IMR-90 (cell line): ENCODE measurements around the gene P2RY2. TPM values are rescaled to one million over a fixed set of nuclear protein-coding genes. Genes with fewer than 3 reads are reported as not detected.
A peak's percentile ranks its signal among the peaks of the same experiment; 100 is the strongest.

ENCODE experiments used
- ATAC-seq: fragments of 200-7000 bp; cut with Tn5 transposase; 2 replicates; pipeline ENCODE4 v1.9.1; 2020; ENCODE audit warnings: low read depth, mild to moderate bottlenecking, moderate library complexity
- BruUV-seq: library from RNA; stranded (reverse); fragments of 400-500 nt; replicated peaks from 2 replicates; lab custom pipeline; 2021; lab: Mats Ljungman, UMichigan
- CTCF ChIA-PET: fragments of 300-600 bp; formaldehyde crosslinking; extraction: SDS; loops from one replicate; lab custom pipeline; 2021; ENCODE audit warnings: antibody characterized with exemption; lab: Yijun Ruan, JAX
- POLR2A ChIA-PET: fragments of 300-600 bp; sonication (Branson Sonifier 250); formaldehyde crosslinking; loops from one replicate; lab custom pipeline; 2022; ENCODE audit warnings: antibody characterized with exemption; ENCODE audit not compliant: unreplicated experiment; lab: Charles Lee
- DNase-seq: peaks from one replicate; pipeline ENCODE4 v3.0.0; 2013
- H2AFZ ChIP-seq: replicated peaks from 2 replicates; pipeline ENCODE3; 2013; ENCODE audit warnings: low read length, mild to moderate bottlenecking; ENCODE audit not compliant: poor library complexity
- H2AK5ac ChIP-seq: 2 replicates; pipeline ENCODE4 v1.6.1; 2013; ENCODE audit warnings: low read depth, low read length, inconsistent platforms
- H2AK9ac ChIP-seq: replicated peaks from 2 replicates; pipeline ENCODE3; 2013; ENCODE audit warnings: mild to moderate bottlenecking, low read depth, low read length, moderate library complexity; ENCODE audit not compliant: poor library complexity
- H2BK120ac ChIP-seq: 2 replicates; pipeline ENCODE4 v1.6.1; 2013; ENCODE audit warnings: low read depth, low read length, inconsistent platforms
- H2BK15ac ChIP-seq: 3 replicates; pipeline ENCODE4 v1.6.1; 2013; ENCODE audit warnings: low read depth, low read length, inconsistent platforms
- H2BK20ac ChIP-seq: 2 replicates; pipeline ENCODE4 v1.6.1; 2013; ENCODE audit warnings: low read depth, mild to moderate bottlenecking, inconsistent platforms, low read length, moderate library complexity
- H2BK5ac ChIP-seq: 2 replicates; pipeline ENCODE4 v1.6.1; 2013; ENCODE audit warnings: mild to moderate bottlenecking, low read depth, low read length, inconsistent platforms; ENCODE audit not compliant: poor library complexity, severe bottlenecking
- H3K14ac ChIP-seq: replicated peaks from 2 replicates; pipeline ENCODE4 v1.6.1; 2013; ENCODE audit warnings: low read depth, low read length, inconsistent platforms
- H3K18ac ChIP-seq: 2 replicates; pipeline ENCODE4 v1.6.1; 2013; ENCODE audit warnings: low read depth, low read length, control low read depth
- H3K23ac ChIP-seq: 2 replicates; pipeline ENCODE4 v1.6.1; 2013; ENCODE audit warnings: low read depth, low read length, inconsistent platforms
- H3K27ac ChIP-seq: 2 replicates; pipeline ENCODE4 v1.5.1; 2013; ENCODE audit warnings: mild to moderate bottlenecking, control low read depth, low read length; ENCODE audit not compliant: insufficient read depth
- H3K27me3 ChIP-seq: 2 replicates; pipeline ENCODE4 v1.6.1; 2013; ENCODE audit warnings: low read length; ENCODE audit not compliant: control insufficient read depth, insufficient read depth
- H3K36me3 ChIP-seq: 2 replicates; pipeline ENCODE4 v1.6.1; 2013; ENCODE audit warnings: low read length, mixed read lengths; ENCODE audit not compliant: control insufficient read depth, insufficient read depth
- H3K4ac ChIP-seq: 2 replicates; pipeline ENCODE4 v1.6.1; 2013; ENCODE audit warnings: low read depth, low read length, inconsistent platforms
- H3K4me1 ChIP-seq: 2 replicates; pipeline ENCODE4 v1.6.1; 2013; ENCODE audit warnings: low read length, mixed read lengths; ENCODE audit not compliant: control insufficient read depth, insufficient read depth
- H3K4me2 ChIP-seq: 2 replicates; pipeline ENCODE4 v1.6.1; 2013; ENCODE audit warnings: low read depth, mild to moderate bottlenecking, control low read depth, low read length, moderate library complexity
- H3K4me3 ChIP-seq: 2 replicates; pipeline ENCODE4 v1.5.1; 2013; ENCODE audit warnings: low read depth, mild to moderate bottlenecking, control low read depth, low read length, moderate library complexity; ENCODE audit not compliant: insufficient read depth
- H3K56ac ChIP-seq: 2 replicates; pipeline ENCODE4 v1.6.1; 2013; ENCODE audit warnings: low read length, inconsistent platforms; ENCODE audit not compliant: insufficient read depth; ENCODE audit errors: extremely low read depth
- H3K79me1 ChIP-seq, 2 experiments: 2 replicates each; pipeline ENCODE4 v1.6.1; 2013; ENCODE audit warnings: low read length in 2 of 2, inconsistent platforms in 1 of 2, low read depth in 1 of 2
- H3K9ac ChIP-seq: 2 replicates; pipeline ENCODE4 v1.6.1; 2013; ENCODE audit warnings: low read depth, low read length, control low read depth
- H3K9me1 ChIP-seq: 2 replicates; pipeline ENCODE4 v1.6.1; 2013; ENCODE audit warnings: low read length, inconsistent platforms; ENCODE audit not compliant: insufficient read depth
- H3K9me3 ChIP-seq: 2 replicates; pipeline ENCODE4 v1.6.1; 2013; ENCODE audit warnings: low read length; ENCODE audit not compliant: control insufficient read depth, insufficient read depth
- H4K20me1 ChIP-seq: 2 replicates; pipeline ENCODE4 v1.6.1; 2013; ENCODE audit warnings: low read length, inconsistent platforms; ENCODE audit not compliant: insufficient read depth
- H4K5ac ChIP-seq: 2 replicates; pipeline ENCODE4 v1.6.1; 2013; ENCODE audit warnings: mild to moderate bottlenecking, low read depth, low read length, control low read depth
- H4K8ac ChIP-seq, 2 experiments: 2 replicates each; pipeline ENCODE4 v1.6.1; 2013; ENCODE audit warnings: low read depth in 2 of 2, low read length in 2 of 2, control low read depth in 1 of 2, inconsistent platforms in 1 of 2
- H4K91ac ChIP-seq: 2 replicates; pipeline ENCODE4 v1.6.1; 2013; ENCODE audit warnings: low read depth, low read length, inconsistent platforms; ENCODE audit not compliant: insufficient read depth
- MAFK ChIP-seq: IDR thresholded peaks from 2 replicates; pipeline ENCODE4 v1.6.1; 2012; ENCODE audit warnings: low read depth, low read length, improper control_type of control experiment
- MXI1 ChIP-seq: IDR thresholded peaks from 2 replicates; pipeline ENCODE4 v1.6.1; 2012; ENCODE audit warnings: low read depth, mild to moderate bottlenecking, low read length, moderate library complexity, borderline replicate concordance
- POLR2A ChIP-seq: IDR thresholded peaks from 2 replicates; pipeline ENCODE4 v1.6.1; 2012; ENCODE audit warnings: mild to moderate bottlenecking, low read depth, low read length
- RCOR1 ChIP-seq: IDR thresholded peaks from 2 replicates; pipeline ENCODE4 v1.6.1; 2012; ENCODE audit warnings: mild to moderate bottlenecking, low read length, improper control_type of control experiment; ENCODE audit not compliant: insufficient replicate concordance
- RFX5 ChIP-seq: IDR thresholded peaks from 2 replicates; pipeline ENCODE4 v1.8.0; 2012; ENCODE audit warnings: low read depth, mild to moderate bottlenecking, low read length, moderate library complexity
- WGBS, 2 experiments: methylation state at CpG; one replicate each; pipeline versions ENCODE4 v1.1.5 to v1.1.7; 2013; ENCODE audit warnings: missing lambda C conversion rate in 2 of 2; ENCODE audit not compliant: insufficient read length in 1 of 2; ENCODE audit errors: extremely low coverage in 2 of 2; 5-methylcytosine and 5-hydroxymethylcytosine counted together
- dilution Hi-C: fragments of 300-500 bp; cut with HindIII; formaldehyde crosslinking; loops from one replicate; pipeline ENCODE4 v1.14.3; 2018; ENCODE audit warnings: low sequenced_read_pairs; ENCODE audit not compliant: unreplicated experiment
- in situ Hi-C: fragments of 300-500 bp; cut with MboI; formaldehyde crosslinking; loops from 3 replicates; pipeline ENCODE4 v1.14.3; 2019; ENCODE audit warnings: low sequenced_read_pairs, inconsistent platforms, mixed read lengths
- intact Hi-C: fragments of 100-400 bp; cut with micrococcal nuclease; formaldehyde crosslinking; loops from 2 replicates; pipeline ENCODE4 v1.10.0; 2022
- polyA plus RNA-seq, 3 experiments: library from polyadenylated mRNA; depleted of rRNA; stranded (reverse); fragments of >200 nt; gene quantifications; 2 replicates each; pipeline ENCODE4 v1.2.3, GENCODE V29; 2012; ENCODE audit warnings: low replicate concordance in 1 of 3
- total RNA-seq: library from RNA; depleted of rRNA; stranded (reverse); fragments of >200 nt; gene quantifications from 2 replicates; pipeline ENCODE4 v1.2.3, GENCODE V29; 2012

The P2RY2 gene
- total and polyA plus RNA-seq, 2 of the 4 experiments (the other 2 are of a cell fraction), result not detected

GRCh38 chr11:73266646-73267020 lies 48.6 kb downstream of the P2RY2 start:
- no peak overlapping the region for H2AK9ac ChIP-seq
- H3K9me3 ChIP-seq, result no peaks in the 10 kb centered on the region
- TF ChIP-seq RCOR1, result no peak
- no peak for TF ChIP-seq RFX5
- TF ChIP-seq POLR2A, result no peak
- TF ChIP-seq MXI1, result no peak
- TF ChIP-seq MAFK, result no peak
- peaks cover 54% of the 10 kb centered on the region for H3K27me3 ChIP-seq
- H4K5ac ChIP-seq, result no peak overlapping the region
- no TSS peak for BruUV-seq
- WGBS, 2 experiments, result 67% methylated on average over 2 of the region's 4 CpGs; no CpG with 5 or more reads in 1 of the 2 experiments
- H3K79me1 ChIP-seq, result no peaks in the 10 kb centered on the region
- ChIA-PET POLR2A (no interaction called here), CTCF (interaction anchor here (1.5 kb wide), 1 partner anchor 22 kb away, joined by 4 read pairs; no protein-coding TSS in a partner anchor)
- H2BK120ac ChIP-seq, result no peak overlapping the region
- H3K56ac ChIP-seq, result no peak overlapping the region
- no peak for ATAC-seq
- no peak for DNase-seq
- no peak overlapping the region for H2BK5ac ChIP-seq
- in situ Hi-C loops (no loop called here), dilution Hi-C loops (no loop called here), intact Hi-C loops (no loop called here)
- peak overlapping the region; percentile 6 for H2AFZ ChIP-seq
- H4K8ac ChIP-seq, result no peak overlapping the region
- H4K20me1 ChIP-seq, result no peaks in the 10 kb centered on the region
- no peak overlapping the region for H3K27ac ChIP-seq
- no peak overlapping the region for H3K23ac ChIP-seq
- no peak overlapping the region for H2BK15ac ChIP-seq
- no peak overlapping the region for H3K4me3 ChIP-seq
- no peak overlapping the region for H3K4ac ChIP-seq
- H2AK5ac ChIP-seq, result no peak overlapping the region
- no peaks in the 10 kb centered on the region for H3K36me3 ChIP-seq
- no peak overlapping the region for H3K14ac ChIP-seq
- H4K91ac ChIP-seq, result no peak overlapping the region
- H3K9me1 ChIP-seq, result no peaks in the 10 kb centered on the region; the same call in 1 of the 2 replicates
- H3K4me2 ChIP-seq, result no peak overlapping the region
- H2BK20ac ChIP-seq, result no peak overlapping the region
- H3K18ac ChIP-seq, result no peak overlapping the region
- H3K4me1 ChIP-seq, result 0 out of 2 replicates have a peak, but pooled peaks cover 2% of the 10 kb centered on the region
- no peak overlapping the region for H3K9ac ChIP-seq
